Measurements from ENCODE around the gene MANEAL.

Gene MANEAL

GRCh38 chr1:37824001-37824400, 30.4 kb downstream of the MANEAL start:
- no peak for DNase-seq (ENCODE audit: low spot score)
- in situ Hi-C loops (cut with MboI; ENCODE audit: low pct_unique_long_range_greater_than_20kb, low sequenced_read_pairs, unreplicated experiment) = no loop called here
- TF ChIP-seq, protein P1, sequence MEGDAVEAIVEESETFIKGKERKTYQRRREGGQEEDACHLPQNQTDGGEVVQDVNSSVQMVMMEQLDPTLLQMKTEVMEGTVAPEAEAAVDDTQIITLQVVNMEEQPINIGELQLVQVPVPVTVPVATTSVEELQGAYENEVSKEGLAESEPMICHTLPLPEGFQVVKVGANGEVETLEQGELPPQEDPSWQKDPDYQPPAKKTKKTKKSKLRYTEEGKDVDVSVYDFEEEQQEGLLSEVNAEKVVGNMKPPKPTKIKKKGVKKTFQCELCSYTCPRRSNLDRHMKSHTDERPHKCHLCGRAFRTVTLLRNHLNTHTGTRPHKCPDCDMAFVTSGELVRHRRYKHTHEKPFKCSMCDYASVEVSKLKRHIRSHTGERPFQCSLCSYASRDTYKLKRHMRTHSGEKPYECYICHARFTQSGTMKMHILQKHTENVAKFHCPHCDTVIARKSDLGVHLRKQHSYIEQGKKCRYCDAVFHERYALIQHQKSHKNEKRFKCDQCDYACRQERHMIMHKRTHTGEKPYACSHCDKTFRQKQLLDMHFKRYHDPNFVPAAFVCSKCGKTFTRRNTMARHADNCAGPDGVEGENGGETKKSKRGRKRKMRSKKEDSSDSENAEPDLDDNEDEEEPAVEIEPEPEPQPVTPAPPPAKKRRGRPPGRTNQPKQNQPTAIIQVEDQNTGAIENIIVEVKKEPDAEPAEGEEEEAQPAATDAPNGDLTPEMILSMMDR (IDR thresholded peaks at IDR 0.05; ENCODE audit: extremely low read depth, insufficient read depth, missing control alignments) = no peak

DNA sequence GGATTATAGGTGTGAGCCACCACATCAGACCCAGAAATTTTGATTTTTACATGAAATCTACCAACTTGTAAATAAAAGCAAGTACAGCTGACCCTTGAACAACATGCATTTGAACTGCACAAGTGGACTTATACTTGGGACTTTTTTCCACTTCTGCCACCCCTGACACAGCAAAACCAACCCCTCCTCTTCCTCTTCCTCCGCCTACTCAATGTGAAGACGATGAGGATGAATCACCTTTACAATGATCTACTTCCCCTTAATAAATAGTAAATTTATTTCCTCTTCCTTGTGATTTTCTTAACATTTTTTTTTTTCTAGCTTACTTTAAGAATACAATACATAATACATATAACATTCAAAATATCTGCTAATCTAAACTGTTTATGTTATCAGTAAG, 31.9 kb downstream of the MANEAL start:
- TF ChIP-seq, protein P1 (IDR thresholded peaks at IDR 0.05; ENCODE audit: extremely low read depth, insufficient read depth, missing control alignments) = no peak
- DNase-seq (ENCODE audit: low spot score) = no peak
- in situ Hi-C loops (cut with MboI; ENCODE audit: low pct_unique_long_range_greater_than_20kb, low sequenced_read_pairs, unreplicated experiment) = no loop called here

- TF ChIP-seq, protein P1 (IDR thresholded peaks at IDR 0.05; ENCODE audit: extremely low read depth, insufficient read depth, missing control alignments) = no peak
- in situ Hi-C loops (cut with MboI; ENCODE audit: low pct_unique_long_range_greater_than_20kb, low sequenced_read_pairs, unreplicated experiment) = no loop called here
- DNase-seq (ENCODE audit: low spot score) = no peak
Observed at GRCh38 chr1:37828410-37829074, 34.9 kb downstream of the MANEAL start.

DNA sequence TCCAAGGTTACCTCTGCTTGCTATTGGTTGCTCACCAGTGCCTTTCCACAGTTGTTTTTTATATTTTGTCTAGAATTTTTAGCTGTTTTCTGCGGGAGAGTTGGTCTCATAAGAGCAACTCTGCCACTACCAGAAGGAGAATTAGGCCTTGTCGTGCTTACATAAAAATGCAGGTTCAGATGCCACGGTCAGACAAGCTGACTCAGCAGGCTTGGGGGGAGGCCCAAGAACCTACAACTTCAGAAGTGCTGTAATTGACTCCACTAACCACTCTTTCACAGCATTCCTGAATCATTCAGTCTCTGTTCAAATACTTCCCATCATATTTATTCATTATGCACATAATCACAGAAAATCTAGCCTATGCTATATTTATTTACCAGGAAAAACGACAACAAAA, 37.5 kb downstream of the MANEAL start:
- no peak for DNase-seq (ENCODE audit: low spot score)
- TF ChIP-seq, protein P1 (IDR thresholded peaks at IDR 0.05; ENCODE audit: extremely low read depth, insufficient read depth, missing control alignments) = no peak
- in situ Hi-C loops (cut with MboI; ENCODE audit: low pct_unique_long_range_greater_than_20kb, low sequenced_read_pairs, unreplicated experiment) = no loop called here

DNA sequence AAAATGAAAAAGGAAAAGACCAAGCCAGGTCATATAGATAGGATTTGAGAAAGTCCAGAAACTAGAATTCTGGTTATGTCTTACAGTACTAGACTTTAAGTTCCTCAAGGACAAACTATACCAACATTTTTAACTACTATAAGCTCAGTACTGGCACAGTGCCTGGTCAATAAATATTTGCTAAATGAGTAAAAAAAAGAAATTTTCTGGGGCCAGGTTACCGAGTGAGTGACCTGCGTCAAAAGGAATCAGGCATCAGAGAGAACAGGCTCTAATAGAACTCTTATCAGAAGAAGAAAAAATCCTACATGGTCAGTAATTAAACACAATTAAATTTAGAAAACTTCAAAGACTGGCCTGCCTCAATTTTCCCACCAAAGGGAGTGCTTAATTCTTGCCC, 38.2 kb downstream of the MANEAL start:
- in situ Hi-C loops (cut with MboI; ENCODE audit: low pct_unique_long_range_greater_than_20kb, low sequenced_read_pairs, unreplicated experiment) = no loop called here
- TF ChIP-seq, protein P1 (IDR thresholded peaks at IDR 0.05; ENCODE audit: extremely low read depth, insufficient read depth, missing control alignments) = no peak

DNA sequence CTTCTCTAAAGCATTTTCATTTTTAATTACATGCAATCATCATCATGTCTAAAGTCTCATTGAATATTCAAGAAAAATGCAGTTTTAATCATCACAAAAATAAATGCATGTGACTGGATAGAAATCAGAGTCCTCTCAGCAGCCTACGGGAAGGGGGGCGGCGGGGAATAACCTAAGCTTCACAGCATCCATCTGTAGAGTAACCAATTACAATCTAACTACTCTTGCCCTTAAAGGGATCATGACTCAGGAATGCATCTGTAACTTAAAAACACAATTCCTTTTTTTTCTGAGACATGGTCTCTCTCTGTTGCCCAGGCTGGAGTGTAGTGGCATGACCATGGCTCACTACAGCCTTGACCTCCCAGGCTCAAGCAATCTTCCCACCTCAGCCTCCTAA, 43.1 kb downstream of the MANEAL start:
- TF ChIP-seq, protein P1 (IDR thresholded peaks at IDR 0.05; ENCODE audit: extremely low read depth, insufficient read depth, missing control alignments) = no peak
- DNase-seq (ENCODE audit: low spot score) = no peak
- in situ Hi-C loops (cut with MboI; ENCODE audit: low pct_unique_long_range_greater_than_20kb, low sequenced_read_pairs, unreplicated experiment) = no loop called here

More for the DNA sequence above, 38.2 kb downstream of the MANEAL start:
- no peak for DNase-seq (ENCODE audit: low spot score)

All from GM13977 (cell line).